ENCODE data around the gene OSTF1.

OSTF1 gene

DNA sequence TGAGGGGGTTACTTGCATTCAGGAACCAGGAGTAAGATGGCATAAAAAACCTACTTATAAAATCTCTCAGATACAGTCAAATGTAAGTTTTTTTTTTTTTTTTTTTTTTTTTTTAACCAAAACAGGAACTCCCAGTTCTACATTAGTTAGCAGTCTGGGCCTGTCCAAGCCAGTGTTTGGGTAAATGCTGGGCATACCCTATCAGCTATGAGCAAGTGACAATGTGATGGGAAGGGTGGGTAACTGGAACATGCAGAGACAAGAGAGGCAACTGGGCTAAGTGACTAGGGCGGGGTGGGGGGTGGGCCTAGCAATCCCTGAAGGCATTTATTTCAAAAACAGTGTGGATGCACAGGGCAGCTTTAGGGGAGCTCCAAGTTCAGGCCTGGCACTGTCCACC lies 2.7 kb upstream of the OSTF1 start:
- no peak for DNase-seq (ENCODE audit: low read depth in 2 of 2)

DNA sequence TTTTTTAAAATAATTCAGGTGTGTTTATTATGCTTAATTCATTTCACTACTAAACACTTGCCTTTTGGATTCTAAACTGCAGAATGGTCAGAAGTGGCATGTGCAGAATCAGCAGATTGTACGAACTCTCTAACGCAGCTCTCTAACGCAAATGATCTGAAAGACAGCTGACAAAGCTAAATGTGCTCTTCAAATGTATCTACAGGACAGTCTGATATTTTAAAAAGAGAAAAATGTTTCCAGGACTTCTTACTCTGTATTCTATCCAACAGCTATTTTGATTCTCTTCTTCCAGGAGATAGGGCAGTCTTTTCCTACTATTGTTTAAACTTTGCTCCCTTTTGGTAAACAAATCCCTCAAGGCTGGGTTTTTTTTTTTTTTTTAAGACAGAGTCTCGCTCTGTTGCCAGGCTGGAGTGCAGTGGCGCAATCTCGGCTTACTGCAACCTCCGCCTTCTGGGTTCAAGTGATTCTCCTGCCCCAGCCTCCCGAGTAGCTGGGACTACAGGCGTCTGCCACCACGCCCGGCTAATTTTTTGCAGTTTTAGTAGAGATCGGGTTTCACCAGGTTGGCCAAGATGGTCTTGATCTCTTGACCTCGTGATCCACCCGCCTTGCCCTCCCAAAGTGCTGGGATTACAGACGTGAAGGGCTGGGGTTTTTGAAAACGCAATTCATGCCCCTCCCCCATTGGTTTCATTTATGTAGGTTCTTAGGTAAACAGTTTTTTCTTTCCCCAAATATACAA lies 1.6 kb upstream of the OSTF1 start:
- no peak for DNase-seq (ENCODE audit: low read depth in 2 of 2)

DNA sequence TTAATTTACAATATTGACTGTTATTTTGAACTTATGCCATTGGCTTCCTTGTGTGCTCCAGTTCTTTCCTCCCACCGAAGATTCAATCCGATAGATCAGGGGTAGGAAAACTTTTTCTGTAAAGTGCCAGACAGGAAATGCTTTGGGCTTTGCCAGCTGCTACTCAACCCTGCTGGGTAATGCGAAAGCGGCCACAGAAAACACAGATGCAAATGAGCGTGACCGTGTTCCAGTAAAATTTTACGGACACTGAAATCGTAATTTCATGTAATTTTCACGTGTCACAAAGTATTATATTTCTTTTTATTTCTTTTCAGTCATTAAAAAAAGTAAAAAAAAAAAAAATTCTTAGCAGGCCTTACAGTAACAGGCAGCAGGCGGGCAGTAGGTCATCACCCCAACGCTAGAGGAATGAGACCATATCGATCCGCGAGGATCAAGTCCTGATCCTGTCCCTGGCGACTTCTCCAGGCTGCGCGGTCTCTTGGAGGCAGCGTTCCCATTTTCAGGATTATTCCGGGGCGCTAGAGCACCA lies 958 bp upstream of the OSTF1 start:
- DNase-seq (ENCODE audit: low read depth in 2 of 2) = no peak

DNA sequence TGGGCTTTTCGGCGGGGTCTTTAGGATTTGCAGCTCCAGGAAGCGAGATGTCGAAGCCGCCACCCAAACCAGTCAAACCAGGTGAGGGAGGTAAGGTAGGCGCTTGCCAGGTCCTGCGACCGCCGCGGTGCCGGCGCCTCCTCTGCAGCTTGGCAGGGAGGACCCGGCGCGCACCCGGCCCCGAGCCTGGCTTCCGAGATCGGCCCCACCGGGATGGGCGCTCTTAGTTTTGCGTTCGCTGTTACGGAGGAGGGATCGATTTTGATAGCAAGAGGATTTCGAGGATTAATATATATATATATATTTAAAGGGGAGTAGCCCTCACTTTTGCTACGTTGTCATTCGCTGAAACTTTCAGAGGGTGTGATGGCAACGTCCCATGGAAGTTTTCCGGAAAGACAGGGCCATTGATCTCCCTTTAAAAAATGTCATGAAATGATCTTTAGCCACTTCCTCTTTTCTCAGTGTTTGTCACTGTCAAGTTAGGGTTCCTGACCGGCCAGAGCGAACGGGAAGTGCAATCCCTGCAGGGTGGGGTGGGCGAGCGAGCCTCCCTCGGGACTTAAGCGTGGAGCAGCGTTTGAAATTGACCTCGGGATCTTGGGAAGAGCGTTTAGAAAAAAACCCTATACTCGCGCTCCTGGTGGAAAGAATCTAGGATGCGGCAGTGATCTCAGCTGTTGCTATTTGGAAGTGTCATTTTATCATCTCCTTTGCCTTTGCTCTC lies 495 bp downstream of the OSTF1 start:
- no peak for DNase-seq (ENCODE audit: low read depth in 2 of 2)

DNA sequence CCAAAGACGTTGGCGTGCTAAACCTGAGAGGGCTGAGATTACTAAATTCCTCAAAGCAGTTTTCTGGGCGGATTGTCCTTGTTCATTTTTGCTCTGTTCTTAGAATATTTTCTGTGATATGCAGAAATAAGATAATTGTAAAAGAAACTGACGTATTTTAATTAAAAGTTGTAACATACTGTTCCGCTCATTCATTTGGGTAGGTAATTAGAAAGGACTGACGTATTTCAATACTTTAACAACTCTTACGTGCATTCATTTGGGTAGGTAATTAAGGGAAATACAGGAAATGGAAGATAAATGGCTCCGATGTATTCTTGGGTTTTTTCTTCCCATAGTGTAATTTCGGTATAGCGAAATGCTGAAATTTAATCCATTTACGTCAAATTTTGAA lies 1.1 kb downstream of the OSTF1 start:
- DNase-seq (ENCODE audit: low read depth in 2 of 2) = no peak

DNA sequence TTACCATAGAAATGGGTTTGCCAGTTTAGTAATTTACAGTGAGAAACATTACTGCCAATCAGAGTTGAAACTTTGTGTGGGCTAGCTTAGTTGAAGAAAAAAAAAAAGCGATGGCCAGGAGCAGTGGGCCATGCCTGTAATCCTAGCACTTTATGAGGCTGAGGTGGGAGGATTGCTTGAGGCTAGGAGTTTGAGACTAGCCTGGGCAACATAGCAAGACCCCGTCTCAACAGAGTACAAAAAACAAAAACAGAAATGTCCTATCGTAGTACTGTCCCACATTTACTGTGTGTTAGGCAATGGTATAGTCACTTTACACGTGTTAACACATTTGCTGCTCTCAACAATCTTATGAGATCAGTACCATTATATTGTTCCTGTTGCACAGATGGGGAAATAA lies 2.3 kb downstream of the OSTF1 start:
- no peak for DNase-seq (ENCODE audit: low read depth in 2 of 2)

DNA sequence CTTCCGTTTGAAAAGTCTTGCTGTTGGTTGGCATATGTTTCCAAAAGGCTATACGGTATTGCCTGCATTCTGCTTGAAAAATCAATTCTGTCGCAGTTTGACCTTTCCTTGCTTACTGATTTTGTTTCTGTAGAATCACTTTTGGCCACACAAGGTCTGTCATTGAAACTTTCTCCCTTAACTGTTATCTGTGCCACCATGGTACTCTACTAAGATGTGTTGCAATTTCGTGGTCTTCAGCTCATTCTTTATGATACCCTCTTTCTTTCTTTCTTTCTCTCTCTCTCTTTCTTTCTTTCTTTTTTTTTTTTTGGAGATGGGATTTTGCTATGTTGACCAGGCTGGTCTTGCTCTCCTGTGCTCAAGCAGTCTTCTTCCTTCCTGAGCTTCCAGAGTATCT lies 4.5 kb downstream of the OSTF1 start:
- DNase-seq (ENCODE audit: low read depth in 2 of 2) = no peak

DNA sequence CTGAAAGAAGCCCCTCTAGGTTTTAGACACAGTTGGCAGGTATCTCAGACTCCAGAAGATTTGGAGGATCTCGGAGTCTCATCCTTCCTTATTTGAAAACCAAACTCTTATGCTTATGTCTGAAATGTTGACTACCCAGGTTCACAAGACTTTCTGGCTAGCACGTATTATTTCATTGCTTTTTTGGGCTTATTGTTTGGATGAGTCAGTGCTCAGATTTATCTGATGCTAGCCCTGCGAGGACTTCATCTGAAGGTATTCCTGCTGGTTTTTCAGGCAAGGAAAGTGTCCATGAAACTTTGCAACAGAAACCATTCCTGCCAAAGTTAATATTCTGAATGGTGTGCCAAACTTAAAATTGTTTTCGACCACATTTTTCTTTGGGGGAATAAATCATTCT lies 8.5 kb downstream of the OSTF1 start:
- no peak for DNase-seq (ENCODE audit: low read depth in 2 of 2)

DNA sequence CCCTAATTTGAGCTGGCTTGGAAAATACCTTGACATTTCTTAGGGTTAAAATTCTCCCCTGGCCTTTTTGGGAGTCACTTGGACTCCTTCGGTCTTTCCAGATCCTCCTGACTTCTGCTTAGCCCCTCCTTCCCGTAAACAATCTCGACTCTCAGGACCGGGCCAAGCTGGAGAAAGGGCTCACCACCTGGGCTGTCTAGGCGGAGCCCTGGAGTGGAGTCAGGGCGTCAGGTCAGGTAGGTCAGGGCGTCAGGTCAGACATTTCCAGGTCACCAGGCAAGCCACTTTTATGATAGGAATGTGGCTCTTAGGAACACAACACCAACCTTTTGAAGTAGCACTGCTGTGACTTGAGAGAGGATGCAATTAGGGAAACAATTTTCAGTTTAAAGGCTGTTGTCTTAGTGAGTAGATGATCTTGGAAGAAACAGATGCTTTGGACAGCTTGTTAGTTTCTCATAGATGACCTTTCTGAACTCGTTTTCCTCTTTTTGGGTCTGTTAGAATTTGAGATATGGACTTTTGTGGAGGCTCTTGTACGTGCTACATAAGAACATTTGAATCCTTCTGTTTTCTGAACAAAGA lies 12.8 kb downstream of the OSTF1 start:
- no peak for DNase-seq (ENCODE audit: low read depth in 2 of 2)

DNA sequence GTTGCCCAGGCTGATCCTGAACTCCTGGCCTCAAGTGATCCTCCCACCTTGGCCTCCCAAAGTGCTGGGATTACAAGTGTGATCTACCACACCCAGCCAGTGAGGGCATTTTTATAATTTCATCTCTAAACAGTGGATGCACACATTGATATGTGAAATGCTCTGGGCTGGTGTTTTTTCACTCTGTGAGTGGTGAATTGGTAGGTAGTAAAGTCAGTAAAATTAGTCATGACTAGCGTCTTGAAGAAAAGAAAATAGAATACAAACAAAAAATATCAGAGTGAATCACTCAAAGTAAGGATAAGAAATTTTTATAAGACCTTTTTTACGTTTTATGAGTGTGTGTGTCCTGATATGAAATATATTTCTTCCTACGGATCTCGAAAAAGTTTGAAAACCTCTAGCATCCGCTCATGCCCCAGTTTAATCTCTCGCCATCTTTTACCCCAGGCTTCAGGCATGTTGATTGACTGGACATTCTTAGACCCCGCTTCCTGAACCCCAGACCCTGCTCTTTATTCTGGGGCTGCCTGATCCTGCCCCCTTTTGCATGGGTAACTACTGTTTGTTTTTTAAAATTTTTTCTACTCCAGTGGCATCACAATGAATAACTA lies 14.0 kb downstream of the OSTF1 start:
- DNase-seq (ENCODE audit: low read depth in 2 of 2) = no peak

DNA sequence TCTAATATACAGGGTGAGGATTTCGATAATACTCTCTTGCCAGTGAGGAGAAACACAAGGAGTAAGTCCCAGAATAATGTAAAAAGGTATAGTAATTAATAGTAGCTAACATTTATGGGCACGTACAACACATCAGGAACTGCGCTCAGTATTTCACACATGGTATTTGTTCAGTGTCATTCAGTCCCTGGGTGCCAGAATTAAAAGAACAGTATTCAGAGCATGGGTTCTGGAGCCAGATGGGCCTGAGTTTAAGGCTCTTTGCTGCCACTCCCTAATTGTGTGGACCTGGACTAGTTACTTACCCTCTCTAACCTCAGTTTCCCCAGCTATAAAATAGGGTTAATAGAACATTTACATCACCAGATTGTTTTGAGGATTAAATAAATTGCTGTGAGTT lies 16.3 kb downstream of the OSTF1 start:
- DNase-seq (ENCODE audit: low read depth in 2 of 2) = no peak

DNA sequence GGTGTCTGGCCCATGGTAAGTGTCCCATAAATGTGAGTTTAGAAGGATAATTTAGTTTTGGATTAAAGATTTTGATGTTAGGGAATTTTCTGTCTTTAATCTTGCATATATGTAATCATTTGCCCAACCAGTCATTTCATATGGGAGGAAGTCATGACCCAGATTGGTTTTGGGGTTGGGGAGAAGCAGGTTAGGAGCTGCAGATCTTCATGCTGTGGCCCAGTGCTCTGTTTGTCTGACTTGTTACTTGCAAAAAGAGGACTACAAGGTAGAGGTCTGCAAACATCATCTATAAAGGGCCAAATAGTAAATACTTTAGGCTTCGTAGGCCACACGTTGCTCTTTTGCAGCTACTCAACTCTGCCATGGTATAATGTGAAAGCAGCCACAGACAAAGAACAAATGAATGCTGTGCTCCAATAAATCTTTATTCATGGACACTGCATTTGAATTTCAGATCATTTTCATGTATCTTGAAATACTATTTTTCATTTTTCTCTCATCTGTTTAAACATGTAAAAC lies 16.8 kb downstream of the OSTF1 start:
- DNase-seq (ENCODE audit: low read depth in 2 of 2) = no peak

DNA sequence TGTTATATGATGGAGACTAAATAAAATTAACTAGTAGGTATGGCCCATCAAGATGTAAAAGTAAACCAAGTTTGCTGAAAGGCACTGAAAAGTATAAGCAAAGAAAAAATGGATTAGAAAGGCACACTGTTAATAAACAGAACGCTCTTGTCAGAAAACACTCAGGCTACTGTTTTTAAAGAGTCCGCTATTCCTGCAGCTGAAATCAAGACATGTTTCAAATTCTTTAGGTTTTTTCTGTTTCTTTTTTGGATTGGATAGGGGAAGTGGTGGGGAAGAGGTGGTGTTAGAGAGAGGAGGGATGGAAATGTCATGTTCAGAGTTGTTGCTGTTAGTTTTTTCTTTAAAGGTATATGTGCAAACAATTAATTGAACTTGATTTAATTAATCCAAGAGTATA lies 17.5 kb downstream of the OSTF1 start:
- DNase-seq (ENCODE audit: low read depth in 2 of 2) = no peak

DNA sequence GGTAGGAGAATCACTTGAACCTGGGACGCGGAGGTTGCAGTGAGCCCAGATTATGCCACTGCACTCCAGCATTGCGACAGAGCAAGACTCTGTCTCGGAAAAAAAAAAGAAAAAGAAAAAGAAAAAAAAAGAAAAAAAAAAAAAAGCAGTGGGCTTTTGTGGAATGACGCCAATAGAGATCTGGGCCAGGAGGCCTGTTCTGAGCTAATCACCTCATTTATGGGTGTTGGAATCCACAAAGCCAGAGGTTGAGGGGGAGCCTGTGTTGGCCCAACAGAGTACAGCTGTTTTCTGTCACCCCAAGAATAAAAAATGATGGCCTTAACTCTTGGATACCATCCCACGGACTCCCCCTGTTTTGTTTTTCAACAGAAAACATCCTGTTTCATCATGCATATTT lies 18.5 kb downstream of the OSTF1 start:
- DNase-seq (ENCODE audit: low read depth in 2 of 2) = no peak

DNA sequence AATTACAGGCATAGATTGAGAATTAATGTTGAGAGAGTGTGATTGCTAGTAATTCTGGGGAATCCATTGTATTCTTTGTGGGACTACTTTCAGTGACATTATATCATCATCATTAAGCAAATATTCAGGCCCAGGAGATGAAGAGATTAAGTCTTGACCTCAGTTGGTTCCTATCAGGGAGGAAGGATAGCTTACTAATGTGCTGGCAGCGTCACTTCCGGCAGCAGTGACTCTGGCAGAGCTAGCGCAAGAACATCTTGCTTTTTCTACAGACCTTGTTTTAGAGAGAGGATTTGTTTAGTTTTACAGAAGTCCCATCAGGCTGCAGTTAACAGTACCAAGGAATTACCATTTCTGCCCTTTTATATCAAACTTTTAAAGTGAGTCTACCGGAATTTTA lies 20.3 kb downstream of the OSTF1 start:
- DNase-seq (ENCODE audit: low read depth in 2 of 2) = no peak

DNA sequence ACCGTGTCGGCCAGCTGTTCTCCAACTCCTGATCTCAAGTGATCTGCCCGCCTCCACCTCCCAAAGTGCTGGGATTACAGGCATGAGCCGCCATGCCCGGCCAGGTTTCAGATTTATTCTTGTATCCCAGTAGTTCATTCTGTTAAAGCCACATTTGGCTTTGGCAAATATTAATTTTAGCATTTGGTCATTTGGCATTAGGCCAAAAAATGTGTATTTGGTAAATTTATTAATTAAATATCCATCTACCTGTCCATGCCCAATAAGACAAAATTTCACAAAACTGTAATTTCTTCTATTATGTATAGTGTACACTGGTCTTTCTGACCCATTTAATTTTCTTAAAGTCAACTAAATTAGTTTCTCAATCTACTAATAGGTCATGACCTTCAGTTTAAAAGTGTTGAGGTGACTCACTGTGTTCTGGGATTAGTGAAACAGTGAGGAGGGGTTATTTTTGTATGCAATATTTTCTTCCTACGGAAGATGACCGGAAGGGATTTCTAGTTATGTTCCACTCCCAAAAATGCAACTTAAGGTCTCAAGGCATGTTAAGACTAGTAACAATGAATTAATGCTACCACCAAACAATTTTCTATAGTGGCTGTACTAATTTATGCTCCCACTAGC lies 21.0 kb downstream of the OSTF1 start:
- DNase-seq (ENCODE audit: low read depth in 2 of 2) = no peak

DNA sequence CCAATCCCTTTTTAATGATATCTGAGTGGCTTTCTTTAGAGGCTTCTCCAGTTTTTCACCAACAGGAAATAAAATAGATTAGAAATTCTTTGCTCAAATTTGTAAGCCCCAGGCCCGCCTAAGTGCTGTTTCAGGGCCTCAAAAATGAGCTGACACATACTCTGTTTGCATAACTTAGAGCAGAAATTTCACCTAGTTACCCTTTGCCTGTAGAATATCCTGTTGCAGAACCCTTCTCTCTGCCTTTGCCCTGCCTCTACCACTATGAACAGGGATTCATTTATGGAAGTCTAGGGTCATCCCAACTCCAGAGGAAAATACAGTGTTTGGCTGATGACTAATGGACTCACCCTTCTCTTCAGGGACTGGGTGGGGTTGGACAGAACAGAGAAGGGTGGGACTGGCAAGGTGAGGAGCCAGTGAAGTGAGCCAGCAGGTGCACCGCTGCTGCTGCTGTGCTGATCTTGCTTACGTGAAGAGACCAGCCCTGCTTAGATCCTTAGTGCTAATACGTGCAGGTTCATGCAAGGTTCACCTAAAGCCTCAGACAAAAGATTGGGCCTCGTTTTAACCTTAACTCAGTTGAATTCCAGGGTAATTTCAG lies 22.8 kb downstream of the OSTF1 start:
- DNase-seq (ENCODE audit: low read depth in 2 of 2) = no peak

DNA sequence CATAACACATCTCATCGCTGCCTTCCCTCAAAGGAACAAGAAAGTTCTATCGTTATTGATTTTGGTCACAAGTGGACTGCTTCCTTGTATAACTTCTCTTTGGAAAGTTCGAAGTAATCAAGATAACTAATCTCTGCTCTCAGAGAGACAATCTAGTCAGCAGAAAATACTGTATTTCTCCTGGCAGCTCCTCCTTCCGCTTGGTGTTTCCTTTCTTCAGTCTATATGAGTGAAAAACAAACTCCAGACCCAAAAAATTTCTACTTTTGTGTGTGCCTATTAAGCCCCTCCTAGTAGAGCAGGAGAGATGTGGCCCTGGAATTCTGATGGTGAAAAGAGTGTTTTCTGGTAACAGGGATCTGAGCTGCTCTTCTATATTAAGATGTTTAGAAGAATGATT lies 24.5 kb downstream of the OSTF1 start:
- no peak for DNase-seq (ENCODE audit: low read depth in 2 of 2)

DNA sequence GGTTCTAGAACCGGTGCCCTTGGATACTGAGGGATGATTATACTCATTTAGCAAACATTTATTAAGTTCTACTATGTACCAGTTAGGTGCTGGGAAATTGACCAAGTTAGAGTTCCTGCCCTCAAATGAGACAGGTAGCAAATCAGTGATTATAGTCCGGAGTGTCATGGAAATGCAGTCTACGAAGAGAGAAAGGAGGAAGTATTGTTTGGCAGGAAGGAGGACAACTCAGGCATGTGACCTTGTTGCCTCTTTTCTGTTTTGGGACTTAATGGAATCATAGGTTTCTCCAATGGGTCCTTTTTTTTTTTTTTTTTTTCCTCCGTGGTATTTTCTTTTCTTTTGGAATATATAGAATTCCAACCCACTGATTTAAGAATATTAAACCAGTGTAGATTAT lies 28.0 kb downstream of the OSTF1 start:
- no peak for DNase-seq (ENCODE audit: low read depth in 2 of 2)

DNA sequence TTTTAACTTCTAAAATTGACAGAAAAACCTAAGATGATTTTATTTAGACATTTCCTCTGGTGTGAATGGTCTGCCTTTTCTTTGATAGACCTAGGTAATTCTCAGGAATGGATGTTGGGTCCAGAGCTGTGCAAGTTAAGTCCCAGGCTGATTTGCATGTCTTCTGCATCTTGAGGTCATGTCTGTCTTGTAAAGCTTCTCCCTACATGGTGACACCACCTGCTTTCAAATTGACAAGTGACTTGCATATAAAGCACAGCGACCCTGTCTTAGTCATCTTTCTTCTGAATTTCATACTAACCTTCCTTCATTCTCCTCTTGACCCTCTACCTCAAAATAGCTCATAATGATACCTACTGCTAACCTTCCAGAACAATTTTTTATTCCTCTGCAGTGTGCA lies 29.2 kb downstream of the OSTF1 start:
- no peak for DNase-seq (ENCODE audit: low read depth in 2 of 2)

DNA sequence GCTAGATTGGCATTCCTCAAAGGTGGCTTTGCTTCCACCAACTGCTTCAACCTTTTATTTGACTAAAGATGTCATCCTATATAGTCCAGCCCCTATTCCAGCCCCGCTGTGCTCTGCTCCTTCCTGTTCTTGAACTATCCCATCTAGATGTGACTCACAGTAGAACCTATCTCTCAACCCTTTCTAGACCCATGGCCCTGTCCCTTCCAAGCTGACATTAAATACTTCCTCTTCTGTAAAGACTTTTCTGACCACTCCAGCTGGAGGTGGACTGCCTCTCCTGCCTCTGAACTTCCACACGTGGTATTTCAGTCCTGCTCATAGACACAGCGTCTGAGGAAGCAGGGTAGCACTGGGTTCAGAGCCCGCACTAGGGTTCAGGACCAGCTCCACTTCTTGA lies 32.4 kb downstream of the OSTF1 start:
- no peak for DNase-seq (ENCODE audit: low read depth in 2 of 2)

All from stimulated activated CD4-positive, alpha-beta T cell treated with anti-CD3 and anti-CD28 coated beads, Interleukin-1b, Interleukin-23, amount 100 ng/mL, for 1 hour (primary cell).